ENCODE results near the gene RNASE3.
"Not testable (repeated sequence)": the region's sequence is repeated elsewhere in the genome, so short reads cannot be mapped to it uniquely, and the experiment has no call there.

Gene RNASE3

GRCh38 chr14:20891126-20891825 is at the start of gene RNASE3:
TSS of gene RNASE3 (plus strand) at chr14:20891385. CDS start at chr14:20891687, 302 bp downstream.
- DNase-seq (ENCODE audit: low spot score) = not testable (repeated sequence)

- DNase-seq (ENCODE audit: low spot score) = no peak
Measured at GRCh38 chr14:20846560-20846959, 44.6 kb upstream of the RNASE3 start.

DNA sequence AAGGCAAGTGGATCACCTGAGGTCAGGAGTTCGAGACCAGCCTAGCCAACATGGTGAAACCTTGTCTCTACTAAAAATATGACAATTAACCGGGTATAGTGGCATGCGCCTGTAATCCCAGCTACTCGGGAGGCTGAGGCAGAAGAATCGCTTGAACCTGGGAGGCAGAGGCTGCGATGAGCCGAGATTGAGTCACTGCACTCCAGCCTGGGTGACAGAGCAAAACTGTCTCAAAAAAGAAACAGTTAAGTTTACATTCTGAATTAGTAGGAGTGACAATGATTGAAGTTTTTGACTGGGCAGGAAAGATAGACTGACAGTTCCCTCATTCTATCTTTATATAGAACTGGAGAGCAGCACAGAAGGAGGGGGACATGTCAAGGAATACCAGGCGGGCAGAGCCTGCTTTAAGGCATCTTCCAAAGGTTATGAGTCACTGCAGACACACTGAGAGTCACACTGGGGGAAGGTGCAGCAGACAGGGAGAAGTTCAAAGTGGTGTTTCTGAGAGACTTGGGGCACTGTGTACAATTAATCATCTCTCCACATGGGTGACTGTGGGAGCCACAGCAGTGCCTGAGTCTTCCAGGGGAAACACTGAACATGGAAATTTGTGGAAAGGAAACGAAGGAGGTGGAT is 42.8 kb upstream of the RNASE3 start:
- DNase-seq (ENCODE audit: low spot score) = no peak

- no peak for DNase-seq (ENCODE audit: low spot score)
Measured at GRCh38 chr14:20848955-20849570, 42.1 kb upstream of the RNASE3 start.

GRCh38 chr14:20853042-20853441 is 38.1 kb upstream of the RNASE3 start:
- DNase-seq (ENCODE audit: low spot score) = no peak

DNA sequence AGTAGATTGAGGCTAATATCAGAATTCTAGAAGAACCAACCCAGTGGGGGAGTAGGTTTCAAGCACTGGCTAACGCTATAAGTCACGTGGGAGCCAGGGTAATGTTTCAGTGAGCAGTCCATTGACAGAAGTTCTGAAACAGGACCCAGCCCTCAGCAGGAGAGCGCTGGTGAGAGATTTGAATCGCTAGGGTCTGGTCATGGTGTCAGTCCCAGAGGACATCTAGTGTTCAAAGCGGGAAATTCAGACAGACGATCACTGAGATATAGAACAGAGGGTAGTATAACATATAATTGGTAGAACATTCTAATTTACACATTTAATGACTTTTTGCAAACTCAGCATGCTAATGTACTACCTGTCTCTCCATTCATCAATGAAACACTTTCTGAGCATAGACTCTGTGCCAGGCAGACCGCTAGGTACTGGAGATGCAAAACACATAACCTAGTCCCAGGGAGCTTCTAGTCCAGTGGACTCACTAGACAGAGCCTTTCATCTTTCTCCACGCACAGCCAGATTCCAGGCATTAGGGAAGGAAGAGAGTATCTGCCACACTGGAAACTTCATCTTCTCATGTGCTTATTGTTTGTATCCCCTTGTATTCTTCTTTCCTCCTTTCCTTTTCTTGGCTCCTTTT is 35.4 kb upstream of the RNASE3 start:
- DNase-seq (ENCODE audit: low spot score) = peak; percentile 82

DNA sequence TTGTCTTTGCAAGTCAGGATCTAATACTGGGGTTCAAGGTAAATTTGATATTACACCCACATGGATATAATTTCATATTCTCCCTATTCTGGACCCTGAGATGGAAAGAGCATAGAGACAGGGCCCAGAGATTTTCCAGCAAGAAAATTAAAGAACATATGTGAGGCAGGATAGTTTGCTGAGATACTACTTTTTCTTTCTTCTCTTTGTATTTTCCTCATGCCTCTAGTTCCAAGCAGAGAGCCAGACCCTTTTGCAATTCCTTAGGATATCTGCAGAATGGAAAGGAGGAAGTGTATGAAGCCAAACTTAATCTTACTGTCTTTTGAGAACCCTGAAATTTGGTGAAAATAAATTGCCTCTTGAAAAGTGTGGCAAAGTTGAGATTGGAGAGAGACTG is 34.0 kb upstream of the RNASE3 start:
- DNase-seq (ENCODE audit: low spot score) = no peak

GRCh38 chr14:20857630-20858261 is 33.4 kb upstream of the RNASE3 start:
- peak; percentile 77 for DNase-seq (ENCODE audit: low spot score)

- no peak for DNase-seq (ENCODE audit: low spot score)
Measured at GRCh38 chr14:20866194-20866593, 25.0 kb upstream of the RNASE3 start.

- DNase-seq (ENCODE audit: low spot score) = peak; percentile 18
Measured at GRCh38 chr14:20866963-20867362, 24.2 kb upstream of the RNASE3 start.

DNA sequence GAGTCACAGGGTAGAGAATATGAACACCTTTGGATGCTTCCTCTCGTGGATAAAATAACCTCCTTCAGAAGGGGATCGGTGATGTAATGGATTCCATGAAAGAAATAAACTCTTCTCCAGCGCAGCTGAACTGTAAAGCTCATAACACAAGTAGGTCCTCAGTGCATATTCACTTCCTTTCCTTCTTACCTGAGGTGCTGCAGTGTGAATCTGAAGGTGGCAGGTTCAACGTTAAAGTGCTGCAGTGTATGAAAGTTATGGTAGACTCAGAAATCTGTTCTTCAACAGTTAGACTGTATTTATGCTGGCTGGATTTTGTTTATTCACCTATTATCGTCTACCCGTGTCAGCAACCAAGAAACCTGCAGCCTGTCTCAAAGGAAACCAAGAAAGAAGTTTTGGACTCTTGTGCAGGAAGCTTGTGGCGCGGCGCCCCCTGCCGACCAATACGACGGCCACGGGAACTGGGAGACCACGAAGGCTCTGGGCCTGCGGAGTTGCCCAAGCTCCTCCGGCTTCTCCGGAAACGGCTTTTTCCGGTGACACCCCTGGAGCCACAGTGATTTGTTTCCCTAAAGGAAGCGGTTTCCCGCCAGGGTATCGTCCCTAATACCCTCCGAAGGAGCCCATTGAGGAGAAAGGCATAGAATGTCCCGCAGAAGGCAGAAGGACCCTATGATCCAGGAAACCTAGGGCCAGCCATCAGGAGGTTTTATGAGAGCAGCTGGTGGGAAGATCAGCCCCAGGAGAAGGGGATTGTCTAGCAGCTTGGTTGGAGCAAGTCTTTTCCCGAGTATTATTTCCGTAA is 17.6 kb upstream of the RNASE3 start:
- peak; percentile 76 for DNase-seq (ENCODE audit: low spot score)

DNA sequence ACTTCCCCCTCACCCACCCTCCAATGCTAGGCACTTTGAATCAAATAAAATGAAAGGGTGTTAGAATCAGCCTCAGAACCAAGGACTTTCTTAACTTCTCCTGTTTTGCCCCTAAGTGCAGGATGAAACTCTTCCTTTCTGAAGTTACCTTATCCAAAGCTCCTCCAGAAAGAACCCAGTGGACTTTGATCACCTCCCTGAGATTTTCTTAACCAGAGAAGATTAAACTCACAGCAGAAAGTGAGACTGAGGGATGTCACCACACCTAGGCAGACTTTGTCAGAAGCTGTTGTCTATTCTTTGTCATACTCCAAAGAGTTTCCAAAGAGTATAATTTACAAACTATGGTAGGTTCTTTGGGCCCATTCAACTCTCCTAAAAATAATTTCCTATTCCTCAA is 14.2 kb upstream of the RNASE3 start:
- no peak for DNase-seq (ENCODE audit: low spot score)

- DNase-seq (ENCODE audit: low spot score) = no peak
Measured at GRCh38 chr14:20878695-20879094, 12.5 kb upstream of the RNASE3 start.

- not testable (repeated sequence) for DNase-seq (ENCODE audit: low spot score)
Measured at GRCh38 chr14:20881229-20881628, 10.0 kb upstream of the RNASE3 start.

- not testable (repeated sequence) for DNase-seq (ENCODE audit: low spot score)
Measured at GRCh38 chr14:20882787-20883186, 8.4 kb upstream of the RNASE3 start.

DNA sequence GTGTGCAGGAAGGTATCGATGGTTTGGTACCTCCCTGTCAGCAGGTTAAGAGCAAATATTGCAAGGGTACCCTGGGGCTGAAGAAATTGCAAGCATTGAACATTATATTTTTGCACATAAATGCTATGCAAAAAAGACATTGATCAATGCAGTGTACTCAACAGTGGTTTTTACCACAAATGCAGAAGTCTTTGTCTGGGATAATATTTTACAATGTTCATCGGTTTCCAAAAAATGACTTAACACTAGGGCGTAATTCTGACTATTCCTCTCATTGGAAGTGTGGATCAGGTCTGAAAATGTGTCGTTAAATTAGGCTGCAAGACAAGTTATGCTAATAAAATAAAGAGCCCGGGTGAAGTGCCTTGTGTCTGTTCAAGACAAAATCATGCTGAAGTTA is 2.8 kb upstream of the RNASE3 start:
- DNase-seq (ENCODE audit: low spot score) = not testable (repeated sequence)

GRCh38 chr14:20895322-20895721 is 4.1 kb downstream of the RNASE3 start:
- DNase-seq (ENCODE audit: low spot score) = not testable (repeated sequence)

GRCh38 chr14:20904393-20905029 is 13.3 kb downstream of the RNASE3 start:
- DNase-seq (ENCODE audit: low spot score) = no peak

- no peak for DNase-seq (ENCODE audit: low spot score)
Measured at GRCh38 chr14:20905676-20906075, 14.5 kb downstream of the RNASE3 start.

GRCh38 chr14:20907214-20907613 is 16.0 kb downstream of the RNASE3 start:
- no peak for DNase-seq (ENCODE audit: low spot score)

- not testable (repeated sequence) for DNase-seq (ENCODE audit: low spot score)
Measured at GRCh38 chr14:20910822-20911221, 19.6 kb downstream of the RNASE3 start.
